Adrenal gland (tissue), 12 donors: ENCODE measurements around the gene ENC1. TPM values are rescaled to one million over a fixed set of nuclear protein-coding genes. Genes with fewer than 3 reads are reported as not detected.

Experiments
- DNase-seq, 7 donors: peaks; one replicate each; pipeline ENCODE4 v3.0.0-alpha.2; 2019 to 2020
- H3K27ac ChIP-seq, 5 donors: fragments of 200-600 bp; sonication (generic) in 4 of 5; 1 replicate in 3 of 5; 2 replicates in 2 of 5; pipeline versions ENCODE4 v1.5.1 to v1.8.0; 2016 to 2020; ENCODE audit warnings: mild to moderate bottlenecking in 1 of 5
- H3K27me3 ChIP-seq: fragments of 200-600 bp; 2 replicates; pipeline ENCODE4 v1.8.0; 2021
- H3K36me3 ChIP-seq, 2 donors: fragments of 200-600 bp; replicated peaks in 1 of 2; 1 replicate in 1 of 2; 2 replicates in 1 of 2; pipeline versions ENCODE4 v1.5.1 to v1.8.0; 2018 to 2022
- H3K4me1 ChIP-seq, 2 donors: fragments of 200-600 bp; replicated peaks in 1 of 2; 1 replicate in 1 of 2; 2 replicates in 1 of 2; pipeline versions ENCODE4 v1.5.1 to v1.8.0; 2018 to 2021
- H3K4me3 ChIP-seq, 4 donors: fragments of 200-600 bp; sonication (generic) in 3 of 4; one replicate each; pipeline ENCODE4 v1.5.1; 2016 to 2018
- H3K9me3 ChIP-seq, 3 donors: fragments of 200-600 bp; sonication (generic) in 1 of 3; replicated peaks in 1 of 3; 1 replicate in 2 of 3; 2 replicates in 1 of 3; pipeline versions ENCODE4 v1.5.1 to v1.8.0; 2016 to 2021
- POLR2A ChIP-seq, 2 donors: fragments of 450-650 bp; IDR thresholded peaks; one replicate each; pipeline ENCODE4 v1.6.1; 2017; ENCODE audit warnings: antibody characterized with exemption in 2 of 2, mild to moderate bottlenecking in 2 of 2, moderate library complexity in 1 of 2
- WGBS, 4 donors: extraction: QIAGEN DNeasy Blood & Tissue Kit in 2 of 4; methylation state at CpG; one replicate each; pipeline versions ENCODE4 v1.1.5 to v1.1.7; 2013 to 2017; 5-methylcytosine and 5-hydroxymethylcytosine counted together
- intact Hi-C, 2 donors: fragments of 100-400 bp; cut with DNase I; formaldehyde crosslinking; loops; one replicate each; pipeline versions ENCODE4 v1.14.1 to v1.15.0; 2022 to 2023
- polyA plus RNA-seq, 3 donors: library from polyadenylated mRNA; stranded (reverse); fragments of 200-250 nt in 2 of 3; fragments of 350-450 nt in 1 of 3; fragmentation: Illumina TruSeq in 1 of 3; extraction: RNeasy Lipid Tissue Mini Kit (QIAGEN cat#74804) in 1 of 3; gene quantifications; one replicate each; pipeline ENCODE4 v1.2.3, GENCODE V29; 2013 to 2014
- total RNA-seq, 9 donors: library from RNA; depleted of rRNA in 4 of 9; stranded (reverse); fragments of >200 nt in 4 of 9; fragments of 120-200 nt in 1 of 9; fragmentation: NEBNext Ultra II Directional in 1 of 9; extraction: Animal tissue kit (Norgen Biotek cat#: 25700) in 1 of 9; gene quantifications; one replicate each; pipeline versions ENCODE4 v1.1.0 to v1.2.4, GENCODE V29; 2013 to 2023
- TF ChIP-seq, protein P1 (sequence below), 6 experiments: fragments of 450-650 bp in 4 of 6; fragments of 200-600 bp in 2 of 6; sonication (generic) in 1 of 6; IDR thresholded peaks; 1 replicate in 5 of 6; 2 replicates in 1 of 6; pipeline versions ENCODE4 v1.5.1 to v1.8.0; 2016 to 2021; ENCODE audit warnings: antibody characterized with exemption in 6 of 6, mild to moderate bottlenecking in 2 of 6, moderate library complexity in 1 of 6
- donor health status: healthy with polysubstance abuse.
- donor health status: Bipolar disorder and iron deficiency.
- donor health status: DM: yes; HTN: yes; CAD: no.
- donor health status: DM: no; HTN: no; CAD: no.
- donor health status: DM: no; HTN: no; CAD: no.
- donor health status: DM: yes; HTN: yes; CAD: no.

The ENC1 gene
- total and polyA plus RNA-seq, 12 donors, result 2.1 to 48.7 (median 4.4) TPM

DNA sequence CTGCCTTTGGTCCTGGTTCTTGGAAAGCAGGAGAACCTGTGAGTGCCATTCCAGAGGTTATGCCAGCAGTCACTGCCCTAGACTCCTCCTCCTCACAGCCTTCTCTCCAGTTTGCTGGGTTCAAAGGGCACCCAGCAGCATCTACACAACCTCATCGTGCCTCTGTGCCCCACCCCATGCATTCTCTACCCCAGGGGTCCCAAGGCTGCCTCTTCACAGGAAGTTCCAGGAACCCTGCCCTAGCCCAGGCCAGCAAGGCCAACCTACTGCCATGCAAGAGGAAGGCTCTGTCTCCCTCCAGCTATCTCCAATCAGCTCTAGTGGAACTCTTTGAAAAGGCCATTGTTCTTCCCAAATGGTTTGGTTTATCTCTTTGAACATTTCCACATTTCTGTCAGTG is 21.2 kb downstream of the ENC1 start:
- 50 to 78% (median 57%) methylated on average over 1 of the region's 1 CpG for WGBS, 4 donors
- H3K4me1 ChIP-seq, result no peaks in the 10 kb centered on the region
- intact Hi-C loops, result no loop called here
- H3K36me3 ChIP-seq, result no peaks in the 10 kb centered on the region
- TF ChIP-seq, protein P1, sequence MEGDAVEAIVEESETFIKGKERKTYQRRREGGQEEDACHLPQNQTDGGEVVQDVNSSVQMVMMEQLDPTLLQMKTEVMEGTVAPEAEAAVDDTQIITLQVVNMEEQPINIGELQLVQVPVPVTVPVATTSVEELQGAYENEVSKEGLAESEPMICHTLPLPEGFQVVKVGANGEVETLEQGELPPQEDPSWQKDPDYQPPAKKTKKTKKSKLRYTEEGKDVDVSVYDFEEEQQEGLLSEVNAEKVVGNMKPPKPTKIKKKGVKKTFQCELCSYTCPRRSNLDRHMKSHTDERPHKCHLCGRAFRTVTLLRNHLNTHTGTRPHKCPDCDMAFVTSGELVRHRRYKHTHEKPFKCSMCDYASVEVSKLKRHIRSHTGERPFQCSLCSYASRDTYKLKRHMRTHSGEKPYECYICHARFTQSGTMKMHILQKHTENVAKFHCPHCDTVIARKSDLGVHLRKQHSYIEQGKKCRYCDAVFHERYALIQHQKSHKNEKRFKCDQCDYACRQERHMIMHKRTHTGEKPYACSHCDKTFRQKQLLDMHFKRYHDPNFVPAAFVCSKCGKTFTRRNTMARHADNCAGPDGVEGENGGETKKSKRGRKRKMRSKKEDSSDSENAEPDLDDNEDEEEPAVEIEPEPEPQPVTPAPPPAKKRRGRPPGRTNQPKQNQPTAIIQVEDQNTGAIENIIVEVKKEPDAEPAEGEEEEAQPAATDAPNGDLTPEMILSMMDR (IDR thresholded peaks at IDR 0.05), result no peak
- TF ChIP-seq POLR2A (IDR thresholded peaks at IDR 0.05), result no peak
- no peak overlapping the region for H3K4me3 ChIP-seq
- no peak overlapping the region for H3K27ac ChIP-seq
- DNase-seq, result no peak
- H3K9me3 ChIP-seq, result no peaks in the 10 kb centered on the region
- H3K27me3 ChIP-seq, result peaks cover 6% of the 10 kb centered on the region

DNA sequence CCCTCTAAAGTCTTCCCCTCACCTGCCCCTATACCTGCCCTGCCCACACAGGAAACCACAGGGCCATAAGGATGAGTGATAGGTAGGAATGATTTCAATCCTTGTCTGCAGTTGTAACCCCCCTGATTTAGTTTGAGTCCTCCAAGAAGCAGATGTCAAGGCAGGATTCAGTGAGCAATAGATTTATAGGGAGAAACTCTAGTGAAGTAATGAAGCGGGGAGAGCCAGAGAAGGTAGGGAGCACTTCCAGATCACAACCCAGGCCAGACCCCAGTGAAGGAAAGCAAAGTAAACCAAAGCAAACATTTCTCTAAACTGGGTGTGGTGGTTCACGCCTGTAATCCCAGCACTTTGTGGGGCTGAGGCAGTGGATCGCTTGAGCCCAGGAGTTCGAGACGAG is 22.4 kb downstream of the ENC1 start:
- WGBS, 4 donors, result 92 to 99% (median 94%) methylated on average over 5 of the region's 5 CpGs
- DNase-seq, result no peak
- Histone ChIP-seq H3K4me3 (no peak overlapping the region), H3K27me3 (peaks cover 6% of the 10 kb centered on the region), H3K4me1 (no peaks in the 10 kb centered on the region), H3K9me3 (no peaks in the 10 kb centered on the region), H3K27ac (no peak overlapping the region), H3K36me3 (no peaks in the 10 kb centered on the region)
- TF ChIP-seq, protein P1 (IDR thresholded peaks at IDR 0.05), result no peak
- TF ChIP-seq POLR2A (IDR thresholded peaks at IDR 0.05), result no peak
- intact Hi-C loops, result no loop called here

DNA sequence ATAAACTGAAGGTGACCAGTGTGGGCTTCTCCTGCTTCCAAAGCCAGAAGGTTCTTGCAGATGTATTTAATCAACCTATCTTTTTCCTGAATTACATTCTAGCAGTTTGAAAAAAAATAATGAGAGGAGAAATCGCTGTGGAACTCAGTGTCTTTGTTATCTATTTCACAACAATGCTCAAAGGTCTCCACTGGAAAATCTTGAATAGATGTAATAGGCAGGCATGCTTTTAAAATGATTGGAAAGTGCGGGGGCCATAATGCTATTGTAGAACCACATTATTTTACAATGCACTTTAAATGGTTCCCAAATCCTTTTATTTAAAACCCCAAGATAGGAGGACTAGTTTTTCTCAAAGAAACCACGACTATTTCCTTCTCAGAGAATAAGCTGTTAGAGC is 23.3 kb downstream of the ENC1 start:
- Histone ChIP-seq H3K4me1 (no peaks in the 10 kb centered on the region), H3K27me3 (peaks cover 6% of the 10 kb centered on the region), H3K27ac (no peak overlapping the region), H3K9me3 (no peaks in the 10 kb centered on the region), H3K36me3 (no peaks in the 10 kb centered on the region), H3K4me3 (no peak overlapping the region)
- intact Hi-C loops, result no loop called here
- DNase-seq, result no peak
- TF ChIP-seq, protein P1 (IDR thresholded peaks at IDR 0.05), result no peak
- no peak for TF ChIP-seq POLR2A (IDR thresholded peaks at IDR 0.05)
- 76 to 81% (median 78%) methylated on average over 3 of the region's 3 CpGs for WGBS, 4 donors

DNA sequence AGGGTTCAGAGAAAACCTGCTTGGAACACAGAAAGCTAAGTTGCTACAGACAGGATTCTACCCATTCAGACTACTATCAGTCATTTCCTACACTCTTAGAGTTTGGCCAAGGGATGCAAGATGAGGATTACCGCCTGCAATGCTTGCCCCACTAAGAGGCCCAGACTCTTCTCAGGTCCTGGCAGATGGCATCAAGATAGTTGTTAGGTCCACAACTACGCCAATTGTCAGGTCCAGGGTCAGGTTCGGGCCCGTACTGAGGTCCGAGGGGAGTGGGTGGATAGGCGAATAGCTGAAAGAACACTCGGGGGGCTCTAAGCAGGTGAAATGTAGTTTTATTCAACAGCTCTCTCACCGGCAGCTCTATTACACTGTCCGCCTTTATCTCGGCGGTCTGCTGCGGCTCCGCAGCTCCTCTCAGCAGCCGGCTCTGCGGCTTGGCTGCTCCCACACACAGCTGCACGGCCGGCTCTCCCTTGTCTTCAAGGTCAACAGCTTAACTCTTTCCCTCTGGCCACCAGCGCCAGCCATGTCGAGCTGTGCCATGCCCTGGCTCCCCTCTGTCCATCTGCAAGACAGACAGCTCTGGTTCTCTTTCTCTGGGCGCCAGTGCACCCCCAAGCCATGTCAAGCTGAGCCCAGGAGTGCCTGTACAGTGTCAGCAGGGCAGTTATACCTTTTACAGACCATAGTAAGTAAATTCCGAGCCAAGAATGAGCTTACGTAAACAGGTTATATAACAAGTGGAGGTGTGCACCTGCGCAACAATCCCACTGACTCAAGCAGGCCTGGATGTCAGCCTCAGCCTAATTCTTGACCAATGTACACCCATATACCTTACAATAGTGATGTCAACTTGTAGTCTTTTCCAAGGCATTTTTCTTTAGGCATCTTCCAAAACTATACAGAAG is 24.0 kb downstream of the ENC1 start:
- H3K27ac ChIP-seq, result no peak overlapping the region
- WGBS, 4 donors, result 56 to 73% (median 62%) methylated on average over 20 to 23 of the region's 23 CpGs
- no peaks in the 10 kb centered on the region for H3K4me1 ChIP-seq
- peak in 3 of 7 donors; percentile 26 to 68 (median 33) for DNase-seq
- no peak overlapping the region for H3K4me3 ChIP-seq
- H3K27me3 ChIP-seq, result peaks cover 2% of the 10 kb centered on the region
- intact Hi-C loops, result no loop called here
- TF ChIP-seq, protein P1 (IDR thresholded peaks at IDR 0.05), result no peak
- TF ChIP-seq POLR2A (IDR thresholded peaks at IDR 0.05), result no peak
- no peaks in the 10 kb centered on the region for H3K36me3 ChIP-seq
- H3K9me3 ChIP-seq, result no peaks in the 10 kb centered on the region
